Cardiac muscle cell (in vitro differentiated cells and primary cell): ENCODE measurements around the gene FTO. TPM values are rescaled to one million over a fixed set of nuclear protein-coding genes. Genes with fewer than 3 reads are reported as not detected.
A peak's percentile ranks its signal among the peaks of the same experiment; 100 is the strongest.

Experiments
- DNase-seq, 2 donors: peaks; one replicate each; pipeline versions ENCODE4 v3.0.0 to v3.0.0-alpha.2; 2010 to 2017; ENCODE audit warnings: low read depth in 1 of 2, low spot score in 1 of 2
- H3K27ac ChIP-seq: fragments of 200-600 bp; sonication (generic); 2 replicates; pipeline ENCODE4 v1.5.1; 2016
- H3K27me3 ChIP-seq: fragments of 200-600 bp; sonication (generic); 2 replicates; pipeline ENCODE4 v1.6.0; 2016; ENCODE audit warnings: control low read depth
- H3K36me3 ChIP-seq: fragments of 200-600 bp; sonication (generic); 2 replicates; pipeline ENCODE4 v1.5.1; 2016; ENCODE audit warnings: control low read depth
- H3K4me1 ChIP-seq: fragments of 200-600 bp; sonication (generic); 2 replicates; pipeline ENCODE4 v1.8.1; 2017; ENCODE audit warnings: low read depth, mild to moderate bottlenecking, mixed run types
- H3K4me3 ChIP-seq: fragments of 200-600 bp; sonication (generic); 2 replicates; pipeline ENCODE4 v1.5.1; 2016; ENCODE audit warnings: mild to moderate bottlenecking
- H3K9me3 ChIP-seq: fragments of 200-600 bp; sonication (generic); 2 replicates; pipeline ENCODE4 v1.5.1; 2017; ENCODE audit warnings: low read depth, mild to moderate bottlenecking, control low read depth
- CTCF ChIP-seq: IDR thresholded peaks from 2 replicates; pipeline ENCODE4 v1.5.1; 2012; ENCODE audit warnings: low read depth, mild to moderate bottlenecking, low read length
- polyA plus RNA-seq: library from polyadenylated mRNA; unstranded; fragments of >200 nt; fragmentation: Nextera tagmentation; extraction: Ambion mirVana; gene quantifications from 2 replicates; pipeline ENCODE4 v1.2.1, GENCODE V29; 2016
- total RNA-seq: library from RNA; depleted of rRNA; stranded (reverse); fragments of >200 nt; gene quantifications from 2 replicates; pipeline ENCODE4 v1.2.3, GENCODE V29; 2016

Gene FTO
- total and polyA plus RNA-seq, 2 experiments from 2014 or later: 77.7 to 93.8 TPM

GRCh38 chr16:53832896-53833544 is 129.1 kb downstream of the FTO start:
- Histone ChIP-seq H3K4me3 (no peak overlapping the region), H3K27ac (no peak overlapping the region), H3K36me3 (no peaks in the 10 kb centered on the region), H3K9me3 (no peaks in the 10 kb centered on the region), H3K27me3 (no peaks in the 10 kb centered on the region), H3K4me1 (peaks cover 10% of the 10 kb centered on the region)
- no peak for DNase-seq
- TF ChIP-seq CTCF: no peak

DNA sequence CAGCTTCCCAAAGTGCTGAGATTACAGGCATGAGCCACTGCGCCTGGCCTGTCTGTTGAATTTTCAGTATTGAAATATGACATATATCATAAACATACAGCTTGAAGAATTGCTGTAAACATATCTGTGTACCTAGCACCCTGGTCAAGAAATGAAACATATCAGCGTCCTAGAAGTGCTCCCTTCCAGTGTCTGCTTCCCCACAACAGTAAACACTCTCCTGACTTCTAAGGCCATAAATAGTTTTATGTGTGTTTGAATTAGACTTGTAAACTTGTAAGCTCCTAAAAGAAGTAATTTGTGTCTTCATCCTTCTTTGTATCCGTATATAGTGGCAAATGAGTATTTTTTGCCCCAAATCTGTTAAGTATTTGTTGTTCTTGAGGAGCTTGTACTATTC is 132.2 kb downstream of the FTO start:
- Histone ChIP-seq H3K27ac (no peak overlapping the region), H3K27me3 (no peaks in the 10 kb centered on the region), H3K4me3 (no peak overlapping the region), H3K9me3 (no peaks in the 10 kb centered on the region), H3K36me3 (no peaks in the 10 kb centered on the region), H3K4me1 (peaks cover 2% of the 10 kb centered on the region)
- TF ChIP-seq CTCF: no peak
- DNase-seq: no peak

DNA sequence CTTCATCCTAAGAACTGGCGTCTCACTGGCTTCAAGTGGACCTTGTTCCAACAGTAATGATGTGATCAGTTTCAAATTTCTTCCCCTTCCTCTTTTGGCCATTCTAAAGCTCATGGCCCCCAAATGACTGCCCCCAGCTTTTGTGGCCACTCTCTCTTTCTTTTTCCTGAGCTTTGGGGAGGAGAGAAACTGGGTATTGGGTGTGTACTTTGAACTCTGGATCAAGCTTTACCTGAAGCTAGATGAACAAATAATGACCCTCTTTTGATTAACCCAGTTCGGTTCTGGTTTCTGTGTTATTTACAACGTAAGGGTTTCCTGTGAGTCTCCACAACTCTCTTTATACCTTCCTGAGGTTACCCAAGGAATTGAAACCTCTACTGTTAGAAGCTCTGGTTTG is 132.7 kb downstream of the FTO start:
- H3K4me1 ChIP-seq: peaks cover 3% of the 10 kb centered on the region
- H3K36me3 ChIP-seq: no peaks in the 10 kb centered on the region
- H3K4me3 ChIP-seq: no peak overlapping the region
- no peaks in the 10 kb centered on the region for H3K27me3 ChIP-seq
- no peaks in the 10 kb centered on the region for H3K9me3 ChIP-seq
- H3K27ac ChIP-seq: no peak overlapping the region
- no peak for DNase-seq
- no peak for TF ChIP-seq CTCF

GRCh38 chr16:53837426-53837825 is 133.5 kb downstream of the FTO start:
- no peak overlapping the region for H3K4me3 ChIP-seq
- H3K27me3 ChIP-seq: no peaks in the 10 kb centered on the region
- H3K36me3 ChIP-seq: no peaks in the 10 kb centered on the region
- no peaks in the 10 kb centered on the region for H3K9me3 ChIP-seq
- H3K27ac ChIP-seq: no peak overlapping the region
- peaks cover 7% of the 10 kb centered on the region for H3K4me1 ChIP-seq
- peak in 1 of 2 donors; percentile 47 for DNase-seq
- no peak for TF ChIP-seq CTCF

DNA sequence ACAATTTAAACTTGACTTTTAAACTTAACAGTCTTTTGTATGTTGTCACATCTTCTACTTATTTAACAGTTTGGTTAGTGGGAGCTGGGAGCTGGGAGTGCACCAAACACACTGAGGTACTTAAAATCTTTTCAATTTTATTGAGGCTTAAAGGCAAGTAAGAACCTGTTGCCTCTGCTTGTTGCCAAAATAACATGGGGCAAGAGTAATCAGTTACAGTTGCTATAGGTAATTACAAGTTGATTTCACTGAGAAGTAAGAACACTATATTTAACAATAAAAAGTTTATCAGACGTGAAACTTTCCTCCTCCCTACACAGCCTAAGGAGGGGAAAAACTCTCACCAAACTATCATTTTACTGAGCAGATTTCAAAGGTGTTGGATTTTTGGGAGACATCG is 135.2 kb downstream of the FTO start:
- Histone ChIP-seq H3K4me3 (no peak overlapping the region), H3K36me3 (peaks cover 2% of the 10 kb centered on the region), H3K27me3 (no peaks in the 10 kb centered on the region), H3K9me3 (no peaks in the 10 kb centered on the region), H3K4me1 (peaks cover 7% of the 10 kb centered on the region), H3K27ac (peak overlapping the region; percentile 16)
- DNase-seq: no peak
- TF ChIP-seq CTCF: no peak

DNA sequence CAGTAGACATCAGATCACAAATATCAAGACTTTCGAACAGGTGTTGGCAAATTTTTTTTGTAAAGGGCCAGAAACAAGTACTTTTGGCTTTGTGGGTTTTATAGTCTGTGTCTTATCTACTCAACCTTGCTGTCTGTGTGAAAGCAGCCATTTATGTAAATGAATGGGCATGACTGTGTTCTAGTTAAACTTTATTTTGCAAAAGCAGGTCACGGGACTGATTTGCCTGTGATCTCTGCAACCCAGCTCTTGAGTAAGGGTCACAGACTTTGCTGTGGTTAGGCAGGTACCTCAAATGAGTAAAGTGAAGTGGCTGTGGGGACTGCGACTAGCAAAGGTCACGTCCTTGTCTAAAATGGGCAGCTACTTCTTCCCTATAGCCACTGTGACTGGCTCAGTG is 136.5 kb downstream of the FTO start:
- Histone ChIP-seq H3K9me3 (no peaks in the 10 kb centered on the region), H3K27me3 (no peaks in the 10 kb centered on the region), H3K4me1 (peaks cover 7% of the 10 kb centered on the region), H3K27ac (no peak overlapping the region), H3K4me3 (no peak overlapping the region), H3K36me3 (peaks cover 6% of the 10 kb centered on the region)
- no peak for DNase-seq
- TF ChIP-seq CTCF: no peak
